ENCODE results near the gene ZCCHC2.

GRCh38 chr18:62522178-62522503 is 684 bp upstream of the ZCCHC2 start:
- TF ChIP-seq CTCF (IDR thresholded peaks at IDR 0.05; ENCODE audit: poor library complexity) (no peak), EZH2 (IDR thresholded peaks at IDR 0.05; ENCODE audit: borderline replicate concordance) (no peak), EZH2phosphoT487 (IDR thresholded peaks at IDR 0.05; ENCODE audit: low read depth, severe bottlenecking, unreplicated experiment) (no peak)

All from hepatocyte (in vitro differentiated cells).